LNCAP (cell line): ENCODE results near the gene INTS7.

Experiments
- CTCF ChIP-seq: fragments of 450-650 bp; IDR thresholded peaks from 2 replicates; pipeline ENCODE4 v1.5.1; 2017; ENCODE audit warnings: mild to moderate bottlenecking

INTS7 gene

GRCh38 chr1:211910913-211911485 lies 124.4 kb downstream of the INTS7 start:
- no peak for TF ChIP-seq CTCF

- TF ChIP-seq CTCF: no peak
Measured at GRCh38 chr1:211910113-211910884, 125.1 kb downstream of the INTS7 start.

GRCh38 chr1:211909395-211909794 lies 126.0 kb downstream of the INTS7 start:
- no peak for TF ChIP-seq CTCF

- no peak for TF ChIP-seq CTCF
Measured at GRCh38 chr1:211908951-211909350, 126.4 kb downstream of the INTS7 start.

- no peak for TF ChIP-seq CTCF
Measured at GRCh38 chr1:211908453-211908852, 126.9 kb downstream of the INTS7 start.

- TF ChIP-seq CTCF: no peak
Measured at GRCh38 chr1:211903490-211904245, 131.7 kb downstream of the INTS7 start.

- no peak for TF ChIP-seq CTCF
Measured at GRCh38 chr1:211902624-211903291, 132.6 kb downstream of the INTS7 start.
